IMR-90 (cell line): ENCODE measurements around the gene IL1A.

Experiments used
- BHLHE40 ChIP-seq: fragments of 150-350 bp; IDR thresholded peaks from 2 replicates; pipeline ENCODE4 v1.6.1; 2016; ENCODE audit warnings: mild to moderate bottlenecking, low read depth, low read length
- CEBPB ChIP-seq: IDR thresholded peaks from 2 replicates; pipeline ENCODE4 v1.6.1; 2012; ENCODE audit warnings: low read depth, low read length, improper control_type of control experiment
- CHD1 ChIP-seq: IDR thresholded peaks from 2 replicates; pipeline ENCODE4 v1.6.1; 2012; ENCODE audit warnings: low read depth, low read length, improper control_type of control experiment
- NFE2L2 ChIP-seq: fragments of 150-350 bp; IDR thresholded peaks from 2 replicates; pipeline ENCODE4 v1.6.1; 2016; ENCODE audit warnings: low read depth, mild to moderate bottlenecking, low read length
- POLR2A ChIP-seq: IDR thresholded peaks from 2 replicates; pipeline ENCODE4 v1.6.1; 2012; ENCODE audit warnings: mild to moderate bottlenecking, low read depth, low read length
- RAD21 ChIP-seq: IDR thresholded peaks from 2 replicates; pipeline ENCODE4 v1.6.1; 2012; ENCODE audit warnings: low read length, improper control_type of control experiment
- RCOR1 ChIP-seq: IDR thresholded peaks from 2 replicates; pipeline ENCODE4 v1.6.1; 2012; ENCODE audit warnings: mild to moderate bottlenecking, low read length, improper control_type of control experiment; ENCODE audit not compliant: insufficient replicate concordance
- RFX5 ChIP-seq: IDR thresholded peaks from 2 replicates; pipeline ENCODE4 v1.8.0; 2012; ENCODE audit warnings: low read depth, mild to moderate bottlenecking, low read length, moderate library complexity
- SMC3 ChIP-seq: fragments of 150-350 bp; IDR thresholded peaks from 2 replicates; pipeline ENCODE4 v1.6.1; 2016; ENCODE audit warnings: low read depth, mild to moderate bottlenecking, antibody characterized with exemption, low read length, moderate library complexity
- TF ChIP-seq, protein P1 (sequence below): conservative IDR thresholded peaks from 2 replicates; pipeline ENCODE4 v1.5.1; 2012; ENCODE audit warnings: mild to moderate bottlenecking, low read depth, low read length, improper control_type of control experiment
- TF ChIP-seq, protein P2 (sequence below): fragments of 150-350 bp; IDR thresholded peaks from 2 replicates; pipeline ENCODE4 v1.6.1; 2017; ENCODE audit warnings: mild to moderate bottlenecking, antibody characterized with exemption, low read length, low read depth

DNA sequence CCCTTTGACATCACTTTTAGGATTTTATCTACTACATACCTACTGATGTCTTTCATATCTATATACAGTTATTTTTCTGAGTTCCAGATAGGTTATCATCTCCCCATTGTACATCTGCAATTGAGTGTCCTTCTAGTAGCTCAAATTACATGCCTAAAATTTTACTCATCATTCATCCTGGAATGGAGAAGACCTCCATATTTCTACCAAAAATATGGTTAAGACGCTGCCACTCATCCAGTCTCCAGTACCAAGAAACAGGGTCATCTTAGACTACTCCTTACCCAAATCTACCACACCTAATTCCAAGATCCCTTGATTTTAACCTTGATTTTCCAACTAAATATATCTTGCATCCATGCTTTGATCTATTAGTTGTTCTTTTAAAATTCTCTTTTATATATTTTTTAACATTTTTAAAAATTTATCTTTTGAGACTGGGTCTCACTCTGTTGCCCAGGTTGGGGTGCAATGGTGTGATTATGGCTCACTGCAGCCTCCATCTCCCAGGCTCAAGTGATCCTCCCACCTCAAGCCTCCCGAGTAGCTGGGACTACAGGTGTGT is 11.3 kb downstream of the IL1A start:
- TF ChIP-seq, protein P1, sequence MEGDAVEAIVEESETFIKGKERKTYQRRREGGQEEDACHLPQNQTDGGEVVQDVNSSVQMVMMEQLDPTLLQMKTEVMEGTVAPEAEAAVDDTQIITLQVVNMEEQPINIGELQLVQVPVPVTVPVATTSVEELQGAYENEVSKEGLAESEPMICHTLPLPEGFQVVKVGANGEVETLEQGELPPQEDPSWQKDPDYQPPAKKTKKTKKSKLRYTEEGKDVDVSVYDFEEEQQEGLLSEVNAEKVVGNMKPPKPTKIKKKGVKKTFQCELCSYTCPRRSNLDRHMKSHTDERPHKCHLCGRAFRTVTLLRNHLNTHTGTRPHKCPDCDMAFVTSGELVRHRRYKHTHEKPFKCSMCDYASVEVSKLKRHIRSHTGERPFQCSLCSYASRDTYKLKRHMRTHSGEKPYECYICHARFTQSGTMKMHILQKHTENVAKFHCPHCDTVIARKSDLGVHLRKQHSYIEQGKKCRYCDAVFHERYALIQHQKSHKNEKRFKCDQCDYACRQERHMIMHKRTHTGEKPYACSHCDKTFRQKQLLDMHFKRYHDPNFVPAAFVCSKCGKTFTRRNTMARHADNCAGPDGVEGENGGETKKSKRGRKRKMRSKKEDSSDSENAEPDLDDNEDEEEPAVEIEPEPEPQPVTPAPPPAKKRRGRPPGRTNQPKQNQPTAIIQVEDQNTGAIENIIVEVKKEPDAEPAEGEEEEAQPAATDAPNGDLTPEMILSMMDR: no peak
- TF ChIP-seq POLR2A (no peak), RFX5 (no peak), SMC3 (no peak), NFE2L2 (no peak), CEBPB (no peak), RAD21 (no peak), RCOR1 (no peak), BHLHE40 (no peak), CHD1 (no peak)
- TF ChIP-seq, protein P2, sequence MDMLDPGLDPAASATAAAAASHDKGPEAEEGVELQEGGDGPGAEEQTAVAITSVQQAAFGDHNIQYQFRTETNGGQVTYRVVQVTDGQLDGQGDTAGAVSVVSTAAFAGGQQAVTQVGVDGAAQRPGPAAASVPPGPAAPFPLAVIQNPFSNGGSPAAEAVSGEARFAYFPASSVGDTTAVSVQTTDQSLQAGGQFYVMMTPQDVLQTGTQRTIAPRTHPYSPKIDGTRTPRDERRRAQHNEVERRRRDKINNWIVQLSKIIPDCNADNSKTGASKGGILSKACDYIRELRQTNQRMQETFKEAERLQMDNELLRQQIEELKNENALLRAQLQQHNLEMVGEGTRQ: no peak
